ENCODE measurements around the gene TMEM238. TPM values are rescaled to one million over a fixed set of nuclear protein-coding genes. Genes with fewer than 3 reads are reported as not detected.

Gene TMEM238
- total and polyA plus RNA-seq, 5 donors = 0.14 to 1.2 (median 0.47) TPM

- H3K27me3 ChIP-seq (ENCODE audit: control insufficient read depth, insufficient read depth) = no peaks in the 10 kb centered on the region
- ATAC-seq = no peak
- DNase-seq = no peak
- intact Hi-C loops (cut with DNase I) = no loop called here
- H3K4me1 ChIP-seq (ENCODE audit: control insufficient read depth, insufficient read depth, low read length) = no peaks in the 10 kb centered on the region
- WGBS = 89% methylated on average over 8 of the region's 8 CpGs
- no peaks in the 10 kb centered on the region for H3K9me3 ChIP-seq (ENCODE audit: control insufficient read depth, low read length)
- no peak overlapping the region for H3K27ac ChIP-seq (ENCODE audit: low read length)
- no peak overlapping the region for H3K4me3 ChIP-seq (ENCODE audit: low read length)
These were observed 18.8 kb downstream of the TMEM238 start for GRCh38 chr19:55365245-55365644.

- Histone ChIP-seq H3K4me3 (ENCODE audit: low read length) (no peak within 1 kb of the TSS), H3K27ac (ENCODE audit: low read length) (no peak within 1 kb of the TSS), H3K9me3 (ENCODE audit: control insufficient read depth, low read length) (no peaks in the 10 kb centered on the region), H3K27me3 (ENCODE audit: control insufficient read depth, insufficient read depth) (no peaks in the 10 kb centered on the region), H3K4me1 (ENCODE audit: control insufficient read depth, insufficient read depth, low read length) (no peaks in the 10 kb centered on the region)
- DNase-seq (no peak), ATAC-seq (no peak)
- 78% methylated on average over 27 of the region's 27 CpGs for WGBS
- intact Hi-C loops (cut with DNase I) = no loop called here
These were observed 20.9 kb downstream of the TMEM238 start, which contains the start of gene GARIN5B for GRCh38 chr19:55362990-55363716. TSS of gene GARIN5B (minus strand) at chr19:55363260. CDS start at chr19:55363066, 194 bp downstream.

- Histone ChIP-seq H3K9me3 (ENCODE audit: control insufficient read depth, low read length) (no peaks in the 10 kb centered on the region), H3K4me1 (ENCODE audit: control insufficient read depth, insufficient read depth, low read length) (no peaks in the 10 kb centered on the region), H3K4me3 (ENCODE audit: low read length) (no peak overlapping the region), H3K27ac (ENCODE audit: low read length) (no peak overlapping the region), H3K27me3 (ENCODE audit: control insufficient read depth, insufficient read depth) (no peaks in the 10 kb centered on the region)
- ATAC-seq = no peak
- DNase-seq = no peak
- intact Hi-C loops (cut with DNase I) = no loop called here
- WGBS = 71% methylated on average over 38 of the region's 38 CpGs
These were observed 21.7 kb downstream of the TMEM238 start for GRCh38 chr19:55362174-55362989.

GRCh38 chr19:55360902-55361301, 23.2 kb downstream of the TMEM238 start:
- intact Hi-C loops (cut with DNase I) = no loop called here
- no peak overlapping the region for H3K4me3 ChIP-seq (ENCODE audit: low read length)
- no peaks in the 10 kb centered on the region for H3K27me3 ChIP-seq (ENCODE audit: control insufficient read depth, insufficient read depth)
- no peaks in the 10 kb centered on the region for H3K9me3 ChIP-seq (ENCODE audit: control insufficient read depth, low read length)
- DNase-seq (no peak), ATAC-seq (no peak)
- 90% methylated on average over 16 of the region's 16 CpGs for WGBS
- H3K4me1 ChIP-seq (ENCODE audit: control insufficient read depth, insufficient read depth, low read length) = no peaks in the 10 kb centered on the region
- no peak overlapping the region for H3K27ac ChIP-seq (ENCODE audit: low read length)

- no peak for ATAC-seq
- intact Hi-C loops (cut with DNase I) = no loop called here
- no peaks in the 10 kb centered on the region for H3K9me3 ChIP-seq (ENCODE audit: control insufficient read depth, low read length)
- no peaks in the 10 kb centered on the region for H3K27me3 ChIP-seq (ENCODE audit: control insufficient read depth, insufficient read depth)
- 59% methylated on average over 32 of the region's 32 CpGs for WGBS
- no peak for DNase-seq
- H3K4me3 ChIP-seq (ENCODE audit: low read length) = no peak overlapping the region
- H3K27ac ChIP-seq (ENCODE audit: low read length) = no peak overlapping the region
- no peaks in the 10 kb centered on the region for H3K4me1 ChIP-seq (ENCODE audit: control insufficient read depth, insufficient read depth, low read length)
These were observed 24.9 kb downstream of the TMEM238 start for GRCh38 chr19:55358943-55359908.

GRCh38 chr19:55358493-55358892, 25.6 kb downstream of the TMEM238 start:
- H3K27ac ChIP-seq (ENCODE audit: low read length) = no peak overlapping the region
- H3K4me1 ChIP-seq (ENCODE audit: control insufficient read depth, insufficient read depth, low read length) = no peaks in the 10 kb centered on the region
- no peak overlapping the region for H3K4me3 ChIP-seq (ENCODE audit: low read length)
- intact Hi-C loops (cut with DNase I) = no loop called here
- no peaks in the 10 kb centered on the region for H3K9me3 ChIP-seq (ENCODE audit: control insufficient read depth, low read length)
- DNase-seq = no peak
- 84% methylated on average over 19 of the region's 19 CpGs for WGBS
- H3K27me3 ChIP-seq (ENCODE audit: control insufficient read depth, insufficient read depth) = no peaks in the 10 kb centered on the region
- no peak for ATAC-seq

- 29% methylated on average over 13 of the region's 13 CpGs for WGBS
- Histone ChIP-seq H3K4me3 (ENCODE audit: low read length) (no peak overlapping the region), H3K9me3 (ENCODE audit: control insufficient read depth, low read length) (no peaks in the 10 kb centered on the region), H3K27ac (ENCODE audit: low read length) (no peak overlapping the region), H3K4me1 (ENCODE audit: control insufficient read depth, insufficient read depth, low read length) (no peaks in the 10 kb centered on the region), H3K27me3 (ENCODE audit: control insufficient read depth, insufficient read depth) (no peaks in the 10 kb centered on the region)
- intact Hi-C loops (cut with DNase I) = no loop called here
- ATAC-seq (no peak), DNase-seq (peak in 1 of 3 donors; percentile 38)
These were observed 28.8 kb downstream of the TMEM238 start for GRCh38 chr19:55355213-55355821.

GRCh38 chr19:55354698-55355212, 29.3 kb downstream of the TMEM238 start, which contains the start of gene COX6B2:
TSS of gene COX6B2 (minus strand) at chr19:55354719. CDS start at chr19:55354521, 198 bp downstream.
- intact Hi-C loops (cut with DNase I) = no loop called here

GRCh38 chr19:55353803-55354697, 30.0 kb downstream of the TMEM238 start:
- Histone ChIP-seq H3K4me3 (ENCODE audit: low read length) (peak overlapping the region; percentile 24), H3K27me3 (ENCODE audit: control insufficient read depth, insufficient read depth) (no peaks in the 10 kb centered on the region), H3K27ac (ENCODE audit: low read length) (no peak overlapping the region), H3K9me3 (ENCODE audit: control insufficient read depth, low read length) (no peaks in the 10 kb centered on the region), H3K4me1 (ENCODE audit: control insufficient read depth, insufficient read depth, low read length) (no peaks in the 10 kb centered on the region)
- WGBS = 1% methylated on average over 71 of the region's 72 CpGs
- DNase-seq = peak; percentile 69 to 86 (median 82)
- intact Hi-C loops (cut with DNase I) = no loop called here
- ATAC-seq = peak; percentile 84 to 93

More at GRCh38 chr19:55354698-55355212, 29.3 kb downstream of the TMEM238 start, which contains the start of gene COX6B2:
- Histone ChIP-seq H3K4me3 (ENCODE audit: low read length) (peak within 1 kb of the TSS; percentile 24), H3K9me3 (ENCODE audit: control insufficient read depth, low read length) (no peaks in the 10 kb centered on the region), H3K27ac (ENCODE audit: low read length) (no peak within 1 kb of the TSS), H3K27me3 (ENCODE audit: control insufficient read depth, insufficient read depth) (no peaks in the 10 kb centered on the region), H3K4me1 (ENCODE audit: control insufficient read depth, insufficient read depth, low read length) (no peaks in the 10 kb centered on the region)
- 2% methylated on average over 43 of the region's 43 CpGs for WGBS
- DNase-seq (peak in 1 of 3 donors; percentile 46), ATAC-seq (no peak)

All from right cardiac atrium (tissue), 5 donors.